ENCODE measurements around the gene AMN.

GRCh38 chr14:102914474-102915291, 7.8 kb upstream of the AMN start:
- TF ChIP-seq EZH2phosphoT487 (IDR thresholded peaks at IDR 0.05; ENCODE audit: borderline replicate concordance, low read depth) (no peak), GATA2 (CRISPR knock-in tag; IDR thresholded peaks at IDR 0.05) (no peak), GABPA (IDR thresholded peaks at IDR 0.05; ENCODE audit: low read depth) (no peak), NFIC (IDR thresholded peaks at IDR 0.05; ENCODE audit: borderline replicate concordance) (no peak), CTCF (IDR thresholded peaks at IDR 0.05) (no peak), SMC3 (IDR thresholded peaks at IDR 0.05; ENCODE audit: low read depth, low read length) (no peak), JUND (IDR thresholded peaks at IDR 0.05) (no peak), TEAD4 (IDR thresholded peaks at IDR 0.05; ENCODE audit: borderline replicate concordance, insufficient read depth) (no peak), TAF1 (IDR thresholded peaks at IDR 0.05; ENCODE audit: borderline replicate concordance, low read depth, low read length) (no peak), SIN3A (IDR thresholded peaks at IDR 0.05; ENCODE audit: borderline replicate concordance, low read depth, low read length) (no peak)
